Stomach smooth muscle (tissue), 2 donors: Measurements from ENCODE around the gene NME4.
"Not testable (repeated sequence)": the region's sequence is repeated elsewhere in the genome, so short reads cannot be mapped to it uniquely, and the experiment has no call there.

ENCODE experiments used
- H3K27ac ChIP-seq: one replicate; pipeline ENCODE4 v1.7.0; 2013; ENCODE audit warnings: mild to moderate bottlenecking, low read length, inconsistent platforms
- H3K27me3 ChIP-seq, 2 donors: one replicate each; pipeline ENCODE4 v1.7.0; 2013; ENCODE audit warnings: low read length in 2 of 2; ENCODE audit not compliant: insufficient read depth in 2 of 2, control insufficient read depth in 1 of 2
- H3K36me3 ChIP-seq, 2 donors: one replicate each; pipeline ENCODE4 v1.7.0; 2013; ENCODE audit warnings: low read length in 2 of 2; ENCODE audit not compliant: control insufficient read depth in 2 of 2, insufficient read depth in 2 of 2
- H3K4me1 ChIP-seq: one replicate; pipeline ENCODE4 v1.7.0; 2013; ENCODE audit warnings: low read length; ENCODE audit not compliant: control insufficient read depth, insufficient read depth
- H3K4me3 ChIP-seq, 2 donors: one replicate each; pipeline ENCODE4 v1.7.0; 2013; ENCODE audit warnings: low read length in 2 of 2
- H3K9ac ChIP-seq, 2 donors: one replicate each; pipeline ENCODE4 v1.7.0; 2013; ENCODE audit warnings: low read length in 2 of 2, mild to moderate bottlenecking in 1 of 2
- H3K9me3 ChIP-seq, 2 donors: one replicate each; pipeline ENCODE4 v1.7.0; 2013; ENCODE audit warnings: low read length in 2 of 2; ENCODE audit not compliant: control insufficient read depth in 2 of 2
- donor health status: healthy.
- donor health status: Pancreatic carcinoma.

The NME4 gene

GRCh38 chr16:387761-388666, 9.0 kb upstream of the NME4 start:
- H3K27me3 ChIP-seq, H3K36me3 ChIP-seq, H3K9me3 ChIP-seq, H3K4me1 ChIP-seq: not testable (repeated sequence)
- Histone ChIP-seq H3K4me3 (peak overlapping the region; percentile 46 to 61), H3K9ac (peak overlapping the region in 1 of 2 donors; percentile 38), H3K27ac (peak overlapping the region; percentile 37)

GRCh38 chr16:389352-389751, 7.6 kb upstream of the NME4 start:
- Histone ChIP-seq H3K27me3 (no peaks in the 10 kb centered on the region), H3K27ac (no peak overlapping the region), H3K36me3 (no peaks in the 10 kb centered on the region), H3K9me3 (no peaks in the 10 kb centered on the region), H3K4me1 (peaks cover 9% of the 10 kb centered on the region), H3K4me3 (no peak overlapping the region), H3K9ac (no peak overlapping the region)

- H3K4me1 ChIP-seq: peaks cover 13% of the 10 kb centered on the region
Observed at GRCh38 chr16:391885-392335, 5.1 kb upstream of the NME4 start.

GRCh38 chr16:392450-393030, 4.5 kb upstream of the NME4 start:
- peaks cover 13% of the 10 kb centered on the region for H3K4me1 ChIP-seq
- no peak overlapping the region for H3K9ac ChIP-seq
- H3K27ac ChIP-seq: no peak overlapping the region
- no peaks in the 10 kb centered on the region for H3K9me3 ChIP-seq
- H3K27me3 ChIP-seq: no peaks in the 10 kb centered on the region
- H3K36me3 ChIP-seq: no peaks in the 10 kb centered on the region
- H3K4me3 ChIP-seq: no peak overlapping the region

More at GRCh38 chr16:391885-392335, 5.1 kb upstream of the NME4 start:
- H3K9me3 ChIP-seq: no peaks in the 10 kb centered on the region
- no peak overlapping the region for H3K27ac ChIP-seq
- H3K36me3 ChIP-seq: no peaks in the 10 kb centered on the region
- H3K9ac ChIP-seq: no peak overlapping the region
- no peaks in the 10 kb centered on the region for H3K27me3 ChIP-seq
- no peak overlapping the region for H3K4me3 ChIP-seq

- H3K9me3 ChIP-seq: no peaks in the 10 kb centered on the region
- H3K9ac ChIP-seq: peak overlapping the region in 1 of 2 donors; percentile 60
- peak overlapping the region; percentile 75 for H3K27ac ChIP-seq
- peak overlapping the region in 1 of 2 donors; percentile 76 for H3K4me3 ChIP-seq
- H3K27me3 ChIP-seq: no peaks in the 10 kb centered on the region
- H3K36me3 ChIP-seq: peaks cover 3 to 9% of the 10 kb centered on the region in 2 donors
- H3K4me1 ChIP-seq: peaks cover 23% of the 10 kb centered on the region
Observed at GRCh38 chr16:396199-396598, 800 bp upstream of the NME4 start.

- H3K4me3 ChIP-seq: peak overlapping the region; percentile 67 to 76
- H3K9me3 ChIP-seq: no peaks in the 10 kb centered on the region
- peak overlapping the region; percentile 60 to 69 for H3K9ac ChIP-seq
- peak overlapping the region; percentile 75 for H3K27ac ChIP-seq
- H3K36me3 ChIP-seq: peaks cover 3 to 9% of the 10 kb centered on the region in 2 donors
- no peaks in the 10 kb centered on the region for H3K27me3 ChIP-seq
- H3K4me1 ChIP-seq: peaks cover 23% of the 10 kb centered on the region
Observed at GRCh38 chr16:396605-397004, 394 bp upstream of the NME4 start.

- H3K4me1 ChIP-seq: peaks cover 21% of the 10 kb centered on the region
- H3K36me3 ChIP-seq: peaks cover 3 to 9% of the 10 kb centered on the region in 2 donors
- peak overlapping the region in 1 of 2 donors; percentile 66 for H3K9ac ChIP-seq
- H3K4me3 ChIP-seq: peak overlapping the region in 1 of 2 donors; percentile 67
- peak overlapping the region; percentile 78 for H3K27ac ChIP-seq
- no peaks in the 10 kb centered on the region for H3K9me3 ChIP-seq
- no peaks in the 10 kb centered on the region for H3K27me3 ChIP-seq
Observed at GRCh38 chr16:397736-398332, 835 bp downstream of the NME4 start.

- H3K36me3 ChIP-seq: peaks cover 3 to 9% of the 10 kb centered on the region in 2 donors
- peak overlapping the region; percentile 78 for H3K27ac ChIP-seq
Observed at GRCh38 chr16:398561-399339, 1.8 kb downstream of the NME4 start.

GRCh38 chr16:399340-400019, 2.5 kb downstream of the NME4 start:
- Histone ChIP-seq H3K9me3 (no peaks in the 10 kb centered on the region), H3K4me3 (no peak overlapping the region), H3K4me1 (peaks cover 21% of the 10 kb centered on the region), H3K27ac (peak overlapping the region; percentile 78), H3K27me3 (no peaks in the 10 kb centered on the region), H3K9ac (no peak overlapping the region), H3K36me3 (peaks cover 3 to 9% of the 10 kb centered on the region in 2 donors)

More at GRCh38 chr16:398561-399339, 1.8 kb downstream of the NME4 start:
- Histone ChIP-seq H3K4me1 (peaks cover 21% of the 10 kb centered on the region), H3K9me3 (no peaks in the 10 kb centered on the region), H3K4me3 (peak overlapping the region in 1 of 2 donors; percentile 67), H3K27me3 (no peaks in the 10 kb centered on the region), H3K9ac (peak overlapping the region in 1 of 2 donors; percentile 66)
